Naive thymus-derived CD4-positive, alpha-beta T cell (primary cell): ENCODE results near the gene TCEAL1. TPM values are rescaled to one million over a fixed set of nuclear protein-coding genes. Genes with fewer than 3 reads are reported as not detected.
A peak's percentile ranks its signal among the peaks of the same experiment; 100 is the strongest.

Experiments
- ATAC-seq: fragments of 150-1000 bp; cut with Tn5 transposase; 2 replicates; pipeline ENCODE4 v1.10.0; 2021; ENCODE audit warnings: mild to moderate bottlenecking, moderate library complexity
- CTCF ChIA-PET: fragments of 350-600 bp; sonication (Branson Sonifier 250); formaldehyde crosslinking; loops from one replicate; lab custom pipeline; 2021; ENCODE audit warnings: antibody characterized with exemption; lab: Charles Lee
- POLR2A ChIA-PET: fragments of 350-600 bp; sonication (Branson Sonifier 250); formaldehyde crosslinking; loops from one replicate; lab custom pipeline; 2021; ENCODE audit warnings: antibody characterized with exemption, inconsistent platforms; lab: Charles Lee
- DNase-seq, 9 donors: peaks; one replicate each; pipeline versions ENCODE4 v3.0.0 to v3.0.0-alpha.2; 2020 to 2022; ENCODE audit warnings: mixed read lengths in 1 of 9
- H3K27ac ChIP-seq: one replicate; pipeline ENCODE4 v1.7.0; 2013; ENCODE audit warnings: mild to moderate bottlenecking, low read depth, low read length, moderate library complexity
- H3K27me3 ChIP-seq, 2 donors: one replicate each; pipeline ENCODE4 v1.7.0; 2013; ENCODE audit warnings: low read length in 2 of 2, mild to moderate bottlenecking in 2 of 2, moderate library complexity in 2 of 2; ENCODE audit not compliant: control insufficient read depth in 2 of 2, insufficient read depth in 2 of 2
- H3K36me3 ChIP-seq, 3 experiments: 1 replicate in 2 of 3; 2 replicates in 1 of 3; pipeline ENCODE4 v1.7.0; 2013; ENCODE audit warnings: low read length in 3 of 3, mild to moderate bottlenecking in 3 of 3, moderate library complexity in 1 of 3; ENCODE audit not compliant: insufficient read depth in 3 of 3, control insufficient read depth in 2 of 3
- H3K4me1 ChIP-seq, 2 donors: one replicate each; pipeline ENCODE4 v1.7.0; 2013; ENCODE audit warnings: low read length in 2 of 2, mild to moderate bottlenecking in 2 of 2, moderate library complexity in 1 of 2; ENCODE audit not compliant: control insufficient read depth in 2 of 2, insufficient read depth in 2 of 2
- H3K4me3 ChIP-seq: 2 replicates; pipeline ENCODE4 v1.7.0; 2013; ENCODE audit warnings: mild to moderate bottlenecking, low read length
- H3K9me3 ChIP-seq, 3 experiments: 1 replicate in 2 of 3; 2 replicates in 1 of 3; pipeline ENCODE4 v1.7.0; 2013; ENCODE audit warnings: low read length in 3 of 3; ENCODE audit not compliant: control insufficient read depth in 2 of 3
- H3K27ac Mint-ChIP-seq, 9 donors: one replicate each; pipeline ENCODE4 v1.8.0; 2020 to 2022; ENCODE audit warnings: mixed read lengths in 9 of 9, mild to moderate bottlenecking in 8 of 9, moderate library complexity in 5 of 9, inconsistent platforms in 2 of 9
- H3K27me3 Mint-ChIP-seq, 5 donors: one replicate each; pipeline ENCODE4 v1.8.0; 2021 to 2022; ENCODE audit warnings: mixed read lengths in 5 of 5, mild to moderate bottlenecking in 1 of 5
- H3K36me3 Mint-ChIP-seq, 5 donors: one replicate each; pipeline ENCODE4 v1.8.0; 2020 to 2022; ENCODE audit warnings: mixed read lengths in 5 of 5, mild to moderate bottlenecking in 3 of 5, inconsistent platforms in 1 of 5
- H3K4me1 Mint-ChIP-seq, 7 donors: one replicate each; pipeline ENCODE4 v1.8.0; 2020 to 2022; ENCODE audit warnings: mixed read lengths in 7 of 7, mild to moderate bottlenecking in 3 of 7, inconsistent platforms in 1 of 7
- H3K4me3 Mint-ChIP-seq, 10 donors: one replicate each; pipeline ENCODE4 v1.8.0; 2020 to 2022; ENCODE audit warnings: mild to moderate bottlenecking in 10 of 10, mixed read lengths in 10 of 10, moderate library complexity in 6 of 10, inconsistent platforms in 2 of 10
- H3K9me3 Mint-ChIP-seq, 11 donors: one replicate each; pipeline ENCODE4 v1.8.0; 2020 to 2022; ENCODE audit warnings: mixed read lengths in 11 of 11, mild to moderate bottlenecking in 4 of 11, inconsistent platforms in 1 of 11, moderate library complexity in 1 of 11
- intact Hi-C, 2 donors: fragments of 100-400 bp; cut with micrococcal nuclease; formaldehyde crosslinking; loops; one replicate each; pipeline ENCODE4 v1.15.1; 2023
- polyA plus RNA-seq, 2 donors: library from polyadenylated mRNA; unstranded; fragments of 300-500 nt; fragmentation: Illumina TruSeq; gene quantifications; one replicate each; pipeline ENCODE4 v1.2.3, GENCODE V29; 2021
- total RNA-seq, 6 experiments: library from RNA in 5 of 6; stranded (reverse) in 5 of 6; gene quantifications; 1 replicate in 5 of 6; 2 replicates in 1 of 6; pipeline ENCODE4 v1.2.3 and lab custom pipeline; 2021 to 2026

The TCEAL1 gene
- total and polyA plus RNA-seq, 7 experiments from 2014 or later = 3.3 to 20.6 (median 13.5) TPM

GRCh38 chrX:103674531-103675454 lies 46.0 kb downstream of the TCEAL1 start:
- no peaks in the 10 kb centered on the region for H3K27me3 ChIP-seq
- no peaks in the 10 kb centered on the region for H3K9me3 ChIP-seq
- peaks cover 0 to 11% (median 4%) of the 10 kb centered on the region in 3 experiments for H3K36me3 ChIP-seq
- DNase-seq (no peak), ATAC-seq (peak; percentile 22)
- H3K4me3 Mint-ChIP-seq = no peak overlapping the region
- H3K9me3 Mint-ChIP-seq = no peaks in the 10 kb centered on the region
- no peak overlapping the region for H3K4me3 ChIP-seq
- H3K4me1 ChIP-seq = no peaks in the 10 kb centered on the region
- peaks cover 5 to 17% (median 10%) of the 10 kb centered on the region in 5 donors for H3K36me3 Mint-ChIP-seq
- ChIA-PET POLR2A (no interaction called here), CTCF (no interaction called here)
- H3K27ac Mint-ChIP-seq = peak overlapping the region in 1 of 9 donors; percentile 28
- H3K4me1 Mint-ChIP-seq = peaks cover 0 to 15% (median 0%) of the 10 kb centered on the region in 7 donors
- H3K27me3 Mint-ChIP-seq = no peaks in the 10 kb centered on the region
- intact Hi-C loops = no loop called here
- H3K27ac ChIP-seq = no peak overlapping the region

- Histone ChIP-seq H3K27me3 (no peaks in the 10 kb centered on the region), H3K4me3 (no peak overlapping the region), H3K4me1 (no peaks in the 10 kb centered on the region), H3K36me3 (peaks cover 4 to 18% (median 6%) of the 10 kb centered on the region in 3 experiments), H3K9me3 (no peaks in the 10 kb centered on the region), H3K27ac (no peak overlapping the region)
- Mint-ChIP-seq H3K27me3 (no peaks in the 10 kb centered on the region), H3K4me1 (peaks cover 0 to 15% (median 3%) of the 10 kb centered on the region in 7 donors), H3K4me3 (no peak overlapping the region), H3K27ac (peak overlapping the region in 1 of 9 donors; percentile 28), H3K9me3 (no peaks in the 10 kb centered on the region), H3K36me3 (peaks cover 5 to 17% (median 10%) of the 10 kb centered on the region in 5 donors)
- ChIA-PET POLR2A (no interaction called here), CTCF (no interaction called here)
- ATAC-seq (no peak), DNase-seq (no peak)
- intact Hi-C loops = no loop called here
Observed at GRCh38 chrX:103678199-103678993, 49.6 kb downstream of the TCEAL1 start.

Other genes with a start within 250 kb of the TCEAL1 start
- under 1 TPM in 3 of 5 experiments, not detected in 2; 0.17 to 0.27 (median 0.19) TPM for gene RAB40A, start 109.5 kb upstream of the TCEAL1 start, total RNA-seq
- gene RAB40A, start 109.5 kb upstream of the TCEAL1 start, polyA plus RNA-seq = under 1 TPM in 1 of 2 donors, not detected in 1; 0.09 TPM
- 10 to 100 TPM in 1 of 5 experiments, 1 to 10 TPM in 4; 1.8 to 11.7 (median 9.3) TPM for gene TCEAL4, start 43.5 kb upstream of the TCEAL1 start, total RNA-seq
- gene TCEAL4, start 43.5 kb upstream of the TCEAL1 start, polyA plus RNA-seq = 10 to 100 TPM; 13.7 to 15.1 TPM
- gene TCEAL3, start 21.0 kb upstream of the TCEAL1 start, total RNA-seq = 1 to 10 TPM in 4 of 5 experiments, under 1 TPM in 1; 0.60 to 6.1 (median 4.2) TPM
- 1 to 10 TPM; 4.6 to 5.4 TPM for gene TCEAL3, start 21.0 kb upstream of the TCEAL1 start, polyA plus RNA-seq
- 100 to 1,000 TPM; 103 to 177 (median 143) TPM for gene MORF4L2, start 57.7 kb downstream of the TCEAL1 start, total RNA-seq
- gene MORF4L2, start 57.7 kb downstream of the TCEAL1 start, polyA plus RNA-seq = 10 to 100 TPM; 86.8 to 90.3 TPM
- not detected for gene TMEM31, start 81.9 kb downstream of the TCEAL1 start, total RNA-seq
- gene TMEM31, start 81.9 kb downstream of the TCEAL1 start, polyA plus RNA-seq = not detected
- gene PLP1, start 147.9 kb downstream of the TCEAL1 start, total RNA-seq = not detected
- not detected for gene PLP1, start 147.9 kb downstream of the TCEAL1 start, polyA plus RNA-seq
- gene RAB9B, start 203.3 kb downstream of the TCEAL1 start, total RNA-seq = under 1 TPM; 0.40 to 0.86 (median 0.51) TPM
- gene RAB9B, start 203.3 kb downstream of the TCEAL1 start, polyA plus RNA-seq = under 1 TPM; 0.10 to 0.59 TPM